ENCODE measurements around the gene PAPOLB. TPM values are rescaled to one million over a fixed set of nuclear protein-coding genes. Genes with fewer than 3 reads are reported as not detected.

PAPOLB gene
- total and polyA plus RNA-seq, 2 of the 4 experiments (the other 2 are of a cell fraction) = under 0.01 TPM; not detected in 1

GRCh38 chr7:4845740-4846142 lies 16.1 kb downstream of the PAPOLB start:
- no peak overlapping the region for H3K4me2 ChIP-seq (ENCODE audit: low read depth, low read length)
- H3K23ac ChIP-seq (ENCODE audit: low read depth, low read length) = no peak overlapping the region
- H3K36me3 ChIP-seq (ENCODE audit: control insufficient read depth, insufficient read depth, low read length) = no peaks in the 10 kb centered on the region
- no peak overlapping the region for H3K56ac ChIP-seq (ENCODE audit: extremely low read depth, insufficient read depth, low read length)
- no peaks in the 10 kb centered on the region for H3K9me3 ChIP-seq (ENCODE audit: control insufficient read depth, insufficient read depth, low read length)
- no peak overlapping the region for H2AK9ac ChIP-seq (replicated peaks; ENCODE audit: low read depth, low read length, poor library complexity)
- in situ Hi-C loops (cut with MboI; ENCODE audit: low sequenced_read_pairs) (no loop called here), intact Hi-C loops (cut with micrococcal nuclease) (loop anchor here (5.0 kb wide), 1 partner anchor 127 kb away; no protein-coding TSS in a partner anchor), dilution Hi-C loops (cut with HindIII; ENCODE audit: low sequenced_read_pairs, unreplicated experiment) (no loop called here)
- H3K4me1 ChIP-seq (ENCODE audit: control insufficient read depth, insufficient read depth, low read length) = peaks cover 7% of the 10 kb centered on the region; the same call in 1 of the 2 replicates
- CTCF ChIA-PET = no interaction called here
- TF ChIP-seq, protein P1, sequence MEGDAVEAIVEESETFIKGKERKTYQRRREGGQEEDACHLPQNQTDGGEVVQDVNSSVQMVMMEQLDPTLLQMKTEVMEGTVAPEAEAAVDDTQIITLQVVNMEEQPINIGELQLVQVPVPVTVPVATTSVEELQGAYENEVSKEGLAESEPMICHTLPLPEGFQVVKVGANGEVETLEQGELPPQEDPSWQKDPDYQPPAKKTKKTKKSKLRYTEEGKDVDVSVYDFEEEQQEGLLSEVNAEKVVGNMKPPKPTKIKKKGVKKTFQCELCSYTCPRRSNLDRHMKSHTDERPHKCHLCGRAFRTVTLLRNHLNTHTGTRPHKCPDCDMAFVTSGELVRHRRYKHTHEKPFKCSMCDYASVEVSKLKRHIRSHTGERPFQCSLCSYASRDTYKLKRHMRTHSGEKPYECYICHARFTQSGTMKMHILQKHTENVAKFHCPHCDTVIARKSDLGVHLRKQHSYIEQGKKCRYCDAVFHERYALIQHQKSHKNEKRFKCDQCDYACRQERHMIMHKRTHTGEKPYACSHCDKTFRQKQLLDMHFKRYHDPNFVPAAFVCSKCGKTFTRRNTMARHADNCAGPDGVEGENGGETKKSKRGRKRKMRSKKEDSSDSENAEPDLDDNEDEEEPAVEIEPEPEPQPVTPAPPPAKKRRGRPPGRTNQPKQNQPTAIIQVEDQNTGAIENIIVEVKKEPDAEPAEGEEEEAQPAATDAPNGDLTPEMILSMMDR (conservative IDR thresholded peaks at IDR 0.05; ENCODE audit: low read depth, low read length) = no peak
- TF ChIP-seq, protein P2, sequence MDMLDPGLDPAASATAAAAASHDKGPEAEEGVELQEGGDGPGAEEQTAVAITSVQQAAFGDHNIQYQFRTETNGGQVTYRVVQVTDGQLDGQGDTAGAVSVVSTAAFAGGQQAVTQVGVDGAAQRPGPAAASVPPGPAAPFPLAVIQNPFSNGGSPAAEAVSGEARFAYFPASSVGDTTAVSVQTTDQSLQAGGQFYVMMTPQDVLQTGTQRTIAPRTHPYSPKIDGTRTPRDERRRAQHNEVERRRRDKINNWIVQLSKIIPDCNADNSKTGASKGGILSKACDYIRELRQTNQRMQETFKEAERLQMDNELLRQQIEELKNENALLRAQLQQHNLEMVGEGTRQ (IDR thresholded peaks at IDR 0.05; ENCODE audit: low read depth, low read length) = no peak
- no peak for TF ChIP-seq SMC3 (IDR thresholded peaks at IDR 0.05; ENCODE audit: low read depth, low read length)
- no peak for TF ChIP-seq BHLHE40 (IDR thresholded peaks at IDR 0.05; ENCODE audit: low read depth, low read length)
- TF ChIP-seq POLR2A (IDR thresholded peaks at IDR 0.05; ENCODE audit: low read depth, low read length) = no peak
- no peak for TF ChIP-seq MXI1 (IDR thresholded peaks at IDR 0.05; ENCODE audit: borderline replicate concordance, low read depth, low read length)
- no peak for TF ChIP-seq ELK1 (IDR thresholded peaks at IDR 0.05; ENCODE audit: borderline replicate concordance, low read depth, low read length)
- TF ChIP-seq RAD21 (IDR thresholded peaks at IDR 0.05; ENCODE audit: low read length) = no peak
- no peak for TF ChIP-seq CHD1 (IDR thresholded peaks at IDR 0.05; ENCODE audit: low read depth, low read length)
- TF ChIP-seq RFX5 (IDR thresholded peaks at IDR 0.05; ENCODE audit: low read depth, low read length) = no peak
- TF ChIP-seq FOS (IDR thresholded peaks at IDR 0.05; ENCODE audit: low read depth, low read length) = no peak
- TF ChIP-seq CEBPB (IDR thresholded peaks at IDR 0.05; ENCODE audit: low read depth, low read length) = no peak
- TF ChIP-seq RCOR1 (IDR thresholded peaks at IDR 0.05; ENCODE audit: insufficient replicate concordance, low read length) = no peak
- no peak for TF ChIP-seq MAZ (IDR thresholded peaks at IDR 0.05; ENCODE audit: borderline replicate concordance, low read depth, low read length)
- TF ChIP-seq MAFK (IDR thresholded peaks at IDR 0.05; ENCODE audit: low read depth, low read length) = no peak
- no peak overlapping the region for H2AFZ ChIP-seq (replicated peaks; ENCODE audit: low read length, poor library complexity)
- H3K18ac ChIP-seq (ENCODE audit: low read depth, low read length) = no peak overlapping the region
- BruUV-seq (replicated peaks) = no TSS peak
- ATAC-seq (ENCODE audit: low read depth) (no peak), DNase-seq (no peak)
- no peak overlapping the region for H2AK5ac ChIP-seq (ENCODE audit: low read depth, low read length)
- no peak overlapping the region for H2BK5ac ChIP-seq (ENCODE audit: low read depth, low read length, poor library complexity, severe bottlenecking)
- no peak overlapping the region for H2BK20ac ChIP-seq (ENCODE audit: low read depth, low read length)
- H3K4ac ChIP-seq (ENCODE audit: low read depth, low read length) = no peak overlapping the region
- POLR2A ChIA-PET (ENCODE audit: unreplicated experiment) = no interaction called here
- no peak overlapping the region for H3K27ac ChIP-seq (ENCODE audit: insufficient read depth, low read length)
- H3K9me1 ChIP-seq (ENCODE audit: insufficient read depth, low read length) = no peaks in the 10 kb centered on the region
- no peak overlapping the region for H4K91ac ChIP-seq (ENCODE audit: insufficient read depth, low read depth, low read length)
- no peak overlapping the region for H2BK120ac ChIP-seq (ENCODE audit: low read depth, low read length)
- WGBS, 2 experiments (ENCODE audit: extremely low coverage in 2 of 2, insufficient read length in 1 of 2) = 63% methylated on average over 11 of the region's 18 CpGs; no CpG with 5 or more reads in 1 of the 2 experiments
- H4K20me1 ChIP-seq (ENCODE audit: insufficient read depth, low read length) = no peaks in the 10 kb centered on the region
- H2BK15ac ChIP-seq (ENCODE audit: low read depth, low read length) = no peak overlapping the region
- H3K27me3 ChIP-seq (ENCODE audit: control insufficient read depth, insufficient read depth, low read length) = no peaks in the 10 kb centered on the region; the same call in 1 of the 2 replicates
- H3K4me3 ChIP-seq (ENCODE audit: insufficient read depth, low read depth, low read length) = no peak overlapping the region
- H4K8ac ChIP-seq (ENCODE audit: low read depth in 2 of 2, low read length in 2 of 2) = no peak overlapping the region
- no peaks in the 10 kb centered on the region for H3K79me1 ChIP-seq (ENCODE audit: low read depth in 1 of 2, low read length in 2 of 2)
- no peak overlapping the region for H4K5ac ChIP-seq (ENCODE audit: low read depth, low read length)
- no peak overlapping the region for H3K14ac ChIP-seq (replicated peaks; ENCODE audit: low read depth, low read length)
- no peak overlapping the region for H3K9ac ChIP-seq (ENCODE audit: low read depth, low read length)
